NCI-H2081 (cell line): ENCODE data around the gene SLC16A5.
"Not testable (repeated sequence)": the region's sequence is repeated elsewhere in the genome, so short reads cannot be mapped to it uniquely, and the experiment has no call there.

Source experiments
- DNase-seq, 2 experiments: peaks; one replicate each; lab custom pipeline; 2025; lab: John Stamatoyannopoulos, UW

Gene SLC16A5

GRCh38 chr17:75087558-75088453, at the start of gene SLC16A5:
TSS of gene SLC16A5 (plus strand) at chr17:75087954. CDS start at chr17:75093637, 5,683 bp downstream.
- DNase-seq: no peak

- no peak for DNase-seq
These were observed 48.5 kb upstream of the SLC16A5 start for GRCh38 chr17:75039238-75039637.

DNA sequence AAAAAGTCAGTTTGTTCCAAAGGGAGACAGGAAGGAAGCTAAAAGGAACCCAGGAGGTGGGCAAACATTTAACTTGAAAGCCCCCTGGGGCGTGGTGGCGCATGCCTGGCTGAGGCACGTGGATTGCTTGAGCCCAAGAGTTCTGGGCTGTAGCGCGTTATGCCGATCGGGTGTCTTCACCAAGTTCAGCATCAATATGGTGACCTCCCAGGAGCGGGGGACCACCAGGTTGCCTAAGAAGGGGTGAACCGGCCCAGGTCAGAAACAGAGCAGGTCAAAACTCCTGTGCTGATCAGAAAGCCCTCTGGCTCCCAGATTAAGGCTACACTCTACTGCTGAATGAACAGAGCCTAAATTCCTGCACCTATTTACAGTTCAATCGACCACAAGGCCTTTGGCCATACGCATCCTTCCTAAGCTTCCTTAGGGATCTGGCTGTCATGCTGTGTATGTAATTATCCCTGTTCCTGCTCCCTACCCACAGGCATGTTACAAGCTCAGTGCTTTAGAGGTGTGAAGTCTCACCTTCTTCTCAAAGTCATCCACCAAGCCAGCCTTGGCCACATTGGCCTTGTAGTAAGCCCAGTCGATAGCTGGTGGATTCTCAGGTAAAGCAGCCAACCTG, 46.0 kb upstream of the SLC16A5 start:
- no peak for DNase-seq

GRCh38 chr17:75043789-75044188, 44.0 kb upstream of the SLC16A5 start:
- not testable (repeated sequence) for DNase-seq

GRCh38 chr17:75044716-75045115, 43.0 kb upstream of the SLC16A5 start:
- no peak for DNase-seq

DNA sequence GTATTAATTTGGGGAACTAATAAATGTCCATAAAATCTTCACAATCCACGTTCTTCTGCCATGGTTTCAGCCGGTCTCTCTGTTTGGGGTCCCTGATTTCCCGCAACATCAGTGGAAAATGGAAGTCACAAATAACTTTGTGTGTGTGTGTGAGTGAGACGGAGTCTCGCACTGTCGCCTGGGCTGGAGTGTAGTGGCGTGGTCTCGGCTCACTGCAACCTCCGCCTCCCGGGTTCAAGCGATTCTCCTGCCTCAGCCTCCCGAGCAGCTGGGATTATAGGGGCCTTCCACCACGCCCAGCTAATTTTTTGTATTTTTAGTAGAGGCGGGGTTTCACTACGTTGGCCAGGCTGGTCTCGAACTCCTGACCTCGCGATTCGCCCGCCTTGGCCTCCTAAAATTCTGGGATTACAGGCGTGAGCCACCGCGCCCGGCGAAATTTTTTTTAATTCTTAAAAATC, 41.8 kb upstream of the SLC16A5 start:
- not testable (repeated sequence) for DNase-seq

GRCh38 chr17:75046407-75047289, 41.1 kb upstream of the SLC16A5 start, which contains the start of the genes ATP5PD and KCTD2:
TSS of gene ATP5PD (minus strand) at chr17:75046969. CDS start at chr17:75042650, 4,319 bp downstream.
TSS of gene KCTD2 (plus strand) at chr17:75047225. CDS start at chr17:75047251, 26 bp downstream.
- peak; percentile 97 to 98 for DNase-seq

DNA sequence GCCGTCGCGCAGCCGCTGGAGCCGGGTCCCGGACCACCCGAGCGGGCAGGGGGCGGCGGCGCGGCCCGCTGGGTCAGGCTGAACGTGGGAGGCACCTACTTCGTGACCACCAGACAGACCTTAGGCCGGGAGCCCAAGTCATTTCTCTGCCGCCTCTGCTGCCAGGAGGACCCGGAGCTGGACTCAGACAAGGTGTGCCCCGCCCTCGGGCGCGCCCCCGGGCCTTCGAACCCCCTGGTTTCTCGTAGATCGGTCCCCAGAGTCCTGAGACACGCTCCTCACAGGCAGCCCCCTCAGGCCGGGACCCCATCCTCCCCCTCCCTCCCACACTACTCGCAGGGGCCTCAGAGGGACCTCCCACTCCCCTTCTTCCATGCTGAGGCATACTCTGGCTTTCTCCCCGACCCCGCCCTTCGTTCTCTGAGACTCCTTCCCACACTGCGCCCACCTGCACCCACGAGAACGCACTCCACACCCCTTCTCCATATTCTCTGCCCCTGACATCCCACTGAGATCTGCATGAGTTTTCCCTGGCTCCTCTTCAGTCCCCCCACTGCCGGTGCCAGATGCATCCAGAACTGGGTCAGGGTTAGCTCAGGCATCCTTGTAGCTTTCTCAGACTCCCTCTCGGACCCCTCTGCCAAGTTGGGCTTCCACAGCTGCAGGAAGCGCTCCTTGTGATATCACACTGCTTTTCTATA, 40.2 kb upstream of the SLC16A5 start:
- no peak for DNase-seq

GRCh38 chr17:75048249-75048878, 39.4 kb upstream of the SLC16A5 start:
- DNase-seq: no peak

DNA sequence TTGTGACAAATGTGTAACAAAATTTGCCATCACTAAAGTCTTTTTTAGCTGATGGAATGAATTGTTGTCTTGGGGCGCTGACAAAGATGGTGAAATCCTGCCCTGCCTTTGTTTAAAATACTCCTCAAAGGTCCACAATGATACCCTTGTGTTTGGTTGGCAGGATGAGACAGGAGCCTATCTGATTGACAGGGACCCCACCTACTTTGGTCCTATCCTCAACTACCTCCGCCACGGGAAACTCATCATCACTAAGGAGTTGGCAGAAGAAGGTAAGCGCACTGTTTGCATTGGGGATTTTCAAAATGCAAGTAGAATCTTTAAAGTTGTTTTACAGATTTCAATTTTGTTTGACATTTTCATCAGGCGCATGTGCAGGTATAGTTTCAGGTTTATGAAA, 38.7 kb upstream of the SLC16A5 start:
- no peak for DNase-seq

DNA sequence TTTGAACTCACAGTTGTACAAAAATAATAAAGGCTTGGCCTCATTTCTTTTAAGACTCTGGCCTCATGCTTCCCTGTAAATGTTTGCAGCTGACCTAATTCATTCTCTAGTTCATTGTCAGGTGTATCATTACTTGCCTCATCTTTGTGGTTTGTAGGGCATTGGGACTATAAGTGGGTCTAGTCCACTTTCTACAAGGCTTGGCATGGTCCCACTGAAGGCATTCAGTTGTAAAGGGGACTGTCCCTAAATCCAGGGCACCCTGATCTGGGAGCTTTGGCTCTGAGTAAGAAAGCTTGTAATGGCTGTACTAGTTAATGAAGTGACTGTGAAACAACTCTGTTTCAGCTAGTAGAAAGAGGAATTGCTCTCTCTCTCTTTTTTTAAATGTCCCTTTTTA, 38.0 kb upstream of the SLC16A5 start:
- no peak for DNase-seq

DNA sequence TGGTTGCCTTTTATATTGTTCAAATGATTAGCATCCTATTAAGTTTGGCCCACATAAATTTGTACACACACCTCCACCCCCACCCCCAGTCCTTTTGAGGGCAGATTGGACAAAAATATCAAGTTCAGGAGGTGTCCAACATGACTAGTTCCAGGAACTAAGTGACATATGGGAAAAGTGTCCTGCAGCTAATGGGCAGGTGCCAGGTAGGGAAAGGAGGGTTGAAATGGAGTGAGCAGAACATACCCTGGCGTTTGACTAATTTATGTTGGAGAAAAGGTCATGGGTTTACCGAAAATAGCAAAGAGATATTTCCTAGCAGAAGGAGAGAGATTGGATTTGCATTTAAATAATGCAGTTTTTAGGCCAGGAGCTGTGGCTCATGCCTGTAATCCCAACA, 35.8 kb upstream of the SLC16A5 start:
- no peak for DNase-seq

GRCh38 chr17:75059369-75060345, 28.1 kb upstream of the SLC16A5 start:
- DNase-seq: peak in 1 of 2 experiments; percentile 11

GRCh38 chr17:75060434-75061054, 27.2 kb upstream of the SLC16A5 start:
- no peak for DNase-seq

GRCh38 chr17:75061055-75061438, 26.7 kb upstream of the SLC16A5 start:
- no peak for DNase-seq

DNA sequence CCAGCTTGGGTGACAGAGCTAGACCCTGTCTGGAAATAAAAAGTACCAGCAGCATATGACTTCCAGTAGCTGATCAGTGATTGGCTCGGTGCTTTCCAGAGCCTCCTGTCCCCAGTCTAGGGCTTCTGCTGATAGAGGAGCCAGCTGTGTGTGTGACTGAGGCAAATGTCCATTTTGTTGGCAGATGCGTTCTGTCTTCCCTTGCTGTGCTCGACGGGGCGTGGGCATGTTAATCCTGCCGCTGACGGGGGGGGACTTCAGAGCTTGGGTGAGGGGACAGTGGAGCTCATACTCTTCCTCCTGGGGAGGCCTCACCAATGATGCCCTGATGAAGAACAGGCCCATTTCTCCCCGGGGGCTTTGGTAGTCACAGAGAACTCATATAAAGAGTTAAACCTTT, 26.1 kb upstream of the SLC16A5 start:
- DNase-seq: no peak

- DNase-seq: no peak
These were observed 24.6 kb upstream of the SLC16A5 start for GRCh38 chr17:75063201-75063600.

- DNase-seq: no peak
These were observed 24.1 kb upstream of the SLC16A5 start for GRCh38 chr17:75063626-75064025.

DNA sequence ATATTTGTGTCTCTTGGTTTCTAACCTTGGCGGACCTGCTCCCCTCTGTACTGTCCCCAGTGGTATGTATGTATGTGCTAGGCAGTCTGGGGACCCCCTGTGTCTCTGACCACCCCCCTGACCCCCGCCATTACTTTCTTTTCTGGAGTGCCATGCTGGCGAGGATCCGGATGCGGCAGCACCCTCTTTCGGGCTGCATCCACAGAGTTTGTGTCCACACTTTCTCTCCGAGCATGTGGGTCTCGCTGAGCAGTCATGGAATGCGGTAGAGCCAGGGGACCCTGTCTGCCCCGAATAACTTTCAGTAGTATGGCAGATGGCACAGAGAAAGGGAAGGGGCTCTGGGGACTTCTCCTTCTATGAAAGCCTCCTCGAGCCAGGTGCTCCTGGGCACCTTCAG, 23.7 kb upstream of the SLC16A5 start:
- DNase-seq: no peak
